Activated T-cell treated with anti-CD3 and anti-CD28 coated beads, Interleukin-2, amount 50 U/mL, for 72 hours (primary cell): Measurements from ENCODE around the gene GRID1. TPM values are rescaled to one million over a fixed set of nuclear protein-coding genes. Genes with fewer than 3 reads are reported as not detected.

ENCODE experiments used
- ATAC-seq, 2 donors: fragments of 150-1000 bp; cut with Tn5 transposase; replicated peaks in 1 of 2; 2 replicates each; pipeline ENCODE4 v1.10.0; 2021; ENCODE audit warnings: moderate library complexity in 2 of 2, mild to moderate bottlenecking in 1 of 2
- DNase-seq, 2 donors: peaks; one replicate each; pipeline ENCODE4 v3.0.0; 2021 to 2022; ENCODE audit warnings: mixed read lengths in 1 of 2
- H3K27ac Mint-ChIP-seq: one replicate; pipeline ENCODE4 v1.8.0; 2022; ENCODE audit warnings: mild to moderate bottlenecking, moderate library complexity, mixed read lengths
- H3K27me3 Mint-ChIP-seq: one replicate; pipeline ENCODE4 v1.8.0; 2022; ENCODE audit warnings: low read depth, mixed read lengths
- H3K36me3 Mint-ChIP-seq, 2 donors: one replicate each; pipeline ENCODE4 v1.8.0; 2022; ENCODE audit warnings: mixed read lengths in 2 of 2, mild to moderate bottlenecking in 1 of 2; ENCODE audit not compliant: insufficient read depth in 2 of 2
- H3K4me1 Mint-ChIP-seq: one replicate; pipeline ENCODE4 v1.8.0; 2022; ENCODE audit warnings: low read depth, mixed read lengths
- H3K4me3 Mint-ChIP-seq, 2 donors: one replicate each; pipeline ENCODE4 v1.8.0; 2022; ENCODE audit warnings: mild to moderate bottlenecking in 2 of 2, mixed read lengths in 2 of 2, moderate library complexity in 2 of 2
- H3K9me3 Mint-ChIP-seq, 2 donors: one replicate each; pipeline ENCODE4 v1.8.0; 2022; ENCODE audit warnings: mixed read lengths in 2 of 2
- total RNA-seq, 2 donors: library from RNA; stranded (reverse); gene quantifications; one replicate each; pipeline ENCODE4 v1.2.3, GENCODE V29; 2022

The GRID1 gene
- total RNA-seq, 2 donors from 2014 or later, result not detected

DNA sequence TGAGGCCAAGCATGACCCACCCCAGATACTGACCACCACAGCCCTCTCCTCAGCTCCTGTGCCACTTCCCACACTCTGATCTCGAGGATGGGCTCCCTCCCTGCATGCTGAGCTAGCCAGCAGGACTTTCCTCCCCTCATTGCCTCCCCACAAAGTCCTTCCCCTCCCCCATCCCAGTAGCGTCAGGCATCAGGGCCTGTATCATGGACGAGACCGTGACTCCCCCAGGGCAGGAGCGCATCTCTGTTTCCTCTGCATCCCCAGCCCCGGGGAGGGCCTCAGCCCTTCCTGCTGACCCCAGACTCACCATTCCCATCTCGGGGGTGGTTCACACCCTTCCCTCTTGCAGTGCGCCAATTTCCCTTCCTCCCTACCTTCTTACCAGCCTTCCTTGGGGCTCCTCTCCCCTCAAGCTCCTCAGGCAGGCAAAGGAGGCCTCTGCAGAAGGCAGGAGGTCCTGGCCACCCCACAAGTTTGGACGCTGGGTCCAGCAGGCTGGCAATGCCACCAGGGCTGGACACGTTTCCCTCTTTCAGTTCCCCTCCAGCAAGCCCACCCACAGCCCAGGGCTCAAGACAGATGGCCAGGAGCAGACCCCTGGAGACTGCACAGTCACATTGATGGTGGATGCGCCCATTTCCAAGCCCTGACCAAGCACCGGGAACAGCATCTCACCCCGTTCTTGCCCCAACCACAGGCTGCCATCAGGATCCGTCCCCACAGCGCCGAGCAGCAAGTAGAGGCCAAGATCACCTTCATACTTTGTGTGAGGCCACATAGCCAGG lies 36.5 kb downstream of the GRID1 start:
- no peak for ATAC-seq
- H3K36me3 Mint-ChIP-seq, result no peaks in the 10 kb centered on the region

DNA sequence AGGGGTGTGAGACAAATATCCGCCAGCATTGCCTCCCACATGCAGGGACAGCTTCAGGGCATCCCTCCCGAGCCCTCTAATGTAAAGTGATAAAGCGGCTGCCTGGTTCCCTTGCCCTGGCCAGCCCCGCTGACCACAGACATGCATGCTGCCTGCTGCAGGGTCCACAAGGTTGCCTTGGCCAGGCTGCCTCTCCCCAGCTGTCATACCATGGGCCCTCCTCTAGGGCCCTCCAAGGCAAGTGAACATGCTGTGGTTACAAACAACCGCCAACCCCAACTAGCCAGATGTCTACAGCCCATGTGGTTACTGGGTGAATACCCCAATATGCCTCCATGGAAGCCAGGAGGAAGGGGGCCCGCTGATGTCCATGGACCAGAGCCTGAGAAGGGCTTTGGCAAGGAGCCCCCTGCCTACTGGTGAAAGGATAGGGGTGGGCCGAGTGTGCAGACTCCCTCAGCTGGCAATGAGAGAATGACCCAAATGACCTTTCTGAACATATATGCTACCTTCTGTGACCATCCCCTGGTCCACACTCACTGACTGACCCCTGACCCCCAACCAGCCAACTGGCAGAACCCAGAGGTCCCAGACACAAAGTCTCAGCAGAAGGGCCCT lies 37.4 kb downstream of the GRID1 start:
- Mint-ChIP-seq H3K4me1 (no peaks in the 10 kb centered on the region), H3K27ac (no peak overlapping the region), H3K9me3 (no peaks in the 10 kb centered on the region), H3K27me3 (peaks cover 11% of the 10 kb centered on the region), H3K36me3 (no peaks in the 10 kb centered on the region), H3K4me3 (no peak overlapping the region)
- DNase-seq (no peak), ATAC-seq (no peak)

More for the DNA sequence above, 36.5 kb downstream of the GRID1 start:
- H3K27me3 Mint-ChIP-seq, result peaks cover 11% of the 10 kb centered on the region
- no peaks in the 10 kb centered on the region for H3K9me3 Mint-ChIP-seq
- no peak overlapping the region for H3K4me3 Mint-ChIP-seq
- no peaks in the 10 kb centered on the region for H3K4me1 Mint-ChIP-seq
- DNase-seq, result no peak
- H3K27ac Mint-ChIP-seq, result no peak overlapping the region

DNA sequence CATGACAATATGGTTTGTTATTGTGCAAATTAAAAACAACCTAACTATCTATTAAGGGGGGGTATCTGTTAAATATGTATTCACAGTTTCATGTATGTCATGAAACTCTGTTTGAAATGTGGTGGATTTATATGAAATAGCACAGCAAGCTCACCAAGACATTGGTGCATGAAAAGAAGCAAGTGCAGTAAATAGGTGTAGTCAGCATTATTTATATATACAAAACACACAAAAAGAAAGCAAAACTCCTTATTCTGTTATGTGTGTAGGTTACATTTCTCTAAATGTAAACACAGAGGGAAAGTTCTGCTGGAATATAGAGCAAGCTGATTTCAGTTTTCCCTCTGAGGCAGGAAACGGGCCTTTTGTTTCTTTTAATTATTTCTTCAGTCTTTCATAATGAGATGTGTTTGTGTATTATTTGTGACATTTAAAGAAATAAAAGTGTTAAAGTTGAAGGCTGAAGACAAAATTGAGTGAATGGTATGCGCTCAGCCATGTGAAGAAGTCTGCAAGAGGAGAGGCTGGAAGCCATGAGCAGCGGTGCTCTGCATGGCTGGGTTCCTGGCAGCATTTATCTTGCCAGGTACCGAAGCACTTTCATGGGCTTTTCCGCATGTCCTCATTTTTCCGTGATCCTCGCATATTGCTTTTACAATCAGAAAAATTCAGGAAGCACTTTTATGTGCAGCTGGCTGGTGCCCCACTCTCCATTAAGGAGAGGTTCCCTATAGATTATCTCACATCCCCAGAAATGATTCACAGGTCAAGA lies 38.5 kb downstream of the GRID1 start:
- Mint-ChIP-seq H3K27me3 (peaks cover 8% of the 10 kb centered on the region), H3K9me3 (no peaks in the 10 kb centered on the region), H3K36me3 (no peaks in the 10 kb centered on the region)

DNA sequence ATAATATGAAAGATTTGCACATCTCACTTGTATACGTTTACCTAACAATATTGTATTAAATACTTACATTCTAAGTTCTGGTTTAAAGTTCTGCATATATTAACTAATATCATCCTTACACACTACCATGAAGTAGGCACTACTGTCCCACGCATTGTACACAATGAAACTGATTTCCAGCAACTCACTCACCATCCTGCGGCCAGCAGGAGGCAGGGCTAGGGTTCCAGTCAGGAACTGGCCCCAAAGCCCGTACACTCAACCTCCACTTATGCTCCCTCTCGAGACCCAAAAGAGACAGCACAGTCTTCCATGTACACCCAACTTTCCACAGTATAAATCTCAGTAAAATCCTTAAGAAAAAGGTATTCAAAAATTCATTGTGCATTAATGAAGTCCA lies 41.4 kb downstream of the GRID1 start:
- ATAC-seq, result no peak
- Mint-ChIP-seq H3K4me3 (no peak overlapping the region), H3K27ac (no peak overlapping the region)

More for the DNA sequence above, 38.5 kb downstream of the GRID1 start:
- no peaks in the 10 kb centered on the region for H3K4me1 Mint-ChIP-seq
- ATAC-seq, result no peak
- H3K4me3 Mint-ChIP-seq, result no peak overlapping the region
- H3K27ac Mint-ChIP-seq, result no peak overlapping the region
- no peak for DNase-seq

DNA sequence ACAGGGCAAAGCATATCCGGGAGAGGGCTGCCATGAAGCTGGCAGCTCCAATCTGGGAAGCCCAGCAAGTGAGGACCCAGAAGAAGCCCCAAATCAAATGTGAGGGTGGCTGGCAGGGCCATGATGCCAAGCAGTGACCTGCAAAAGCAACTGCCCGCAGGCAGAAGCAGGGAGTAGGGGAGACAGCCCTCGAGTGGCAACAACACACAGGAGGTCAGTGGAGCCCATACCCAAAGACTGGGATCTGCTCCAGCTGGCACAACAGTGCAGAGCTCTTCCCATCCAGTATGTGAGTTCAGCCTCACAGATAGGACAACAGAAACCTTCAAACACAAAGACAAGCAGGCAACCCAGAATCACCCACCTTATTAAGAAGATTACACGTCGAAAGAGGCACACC lies 45.0 kb downstream of the GRID1 start:
- peaks cover 5% of the 10 kb centered on the region for H3K27me3 Mint-ChIP-seq
- no peak overlapping the region for H3K27ac Mint-ChIP-seq
- H3K4me1 Mint-ChIP-seq, result no peaks in the 10 kb centered on the region
- no peaks in the 10 kb centered on the region for H3K36me3 Mint-ChIP-seq
- ATAC-seq (no peak), DNase-seq (no peak)
- H3K9me3 Mint-ChIP-seq, result no peaks in the 10 kb centered on the region
- no peak overlapping the region for H3K4me3 Mint-ChIP-seq

More for the DNA sequence above, 41.4 kb downstream of the GRID1 start:
- Mint-ChIP-seq H3K4me1 (no peaks in the 10 kb centered on the region), H3K9me3 (no peaks in the 10 kb centered on the region), H3K27me3 (peaks cover 5% of the 10 kb centered on the region), H3K36me3 (no peaks in the 10 kb centered on the region)
- no peak for DNase-seq

DNA sequence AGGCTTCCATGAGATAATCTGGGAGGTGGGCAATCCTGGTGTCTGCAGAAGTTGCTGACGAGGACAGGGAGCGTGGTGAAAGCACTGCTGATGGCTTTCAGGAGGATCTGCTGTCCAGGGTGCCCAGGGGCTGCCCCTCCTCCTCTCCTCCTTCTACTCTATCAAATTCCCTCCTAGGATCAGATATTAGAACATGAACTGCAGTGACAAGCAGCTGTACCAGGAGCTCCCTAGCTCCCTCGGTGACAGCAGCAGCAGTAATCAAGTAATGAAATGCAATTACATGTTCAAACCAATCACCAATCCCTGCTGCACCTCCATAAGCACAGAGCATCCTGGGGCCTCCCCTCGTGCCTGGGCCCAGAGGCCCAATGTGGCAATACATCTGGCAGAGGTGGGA lies 46.9 kb downstream of the GRID1 start:
- H3K4me3 Mint-ChIP-seq, result no peak overlapping the region
- H3K9me3 Mint-ChIP-seq, result no peaks in the 10 kb centered on the region
- no peak for ATAC-seq
- no peaks in the 10 kb centered on the region for H3K4me1 Mint-ChIP-seq
- H3K36me3 Mint-ChIP-seq, result no peaks in the 10 kb centered on the region
- DNase-seq, result no peak
- no peaks in the 10 kb centered on the region for H3K27me3 Mint-ChIP-seq
- H3K27ac Mint-ChIP-seq, result no peak overlapping the region

DNA sequence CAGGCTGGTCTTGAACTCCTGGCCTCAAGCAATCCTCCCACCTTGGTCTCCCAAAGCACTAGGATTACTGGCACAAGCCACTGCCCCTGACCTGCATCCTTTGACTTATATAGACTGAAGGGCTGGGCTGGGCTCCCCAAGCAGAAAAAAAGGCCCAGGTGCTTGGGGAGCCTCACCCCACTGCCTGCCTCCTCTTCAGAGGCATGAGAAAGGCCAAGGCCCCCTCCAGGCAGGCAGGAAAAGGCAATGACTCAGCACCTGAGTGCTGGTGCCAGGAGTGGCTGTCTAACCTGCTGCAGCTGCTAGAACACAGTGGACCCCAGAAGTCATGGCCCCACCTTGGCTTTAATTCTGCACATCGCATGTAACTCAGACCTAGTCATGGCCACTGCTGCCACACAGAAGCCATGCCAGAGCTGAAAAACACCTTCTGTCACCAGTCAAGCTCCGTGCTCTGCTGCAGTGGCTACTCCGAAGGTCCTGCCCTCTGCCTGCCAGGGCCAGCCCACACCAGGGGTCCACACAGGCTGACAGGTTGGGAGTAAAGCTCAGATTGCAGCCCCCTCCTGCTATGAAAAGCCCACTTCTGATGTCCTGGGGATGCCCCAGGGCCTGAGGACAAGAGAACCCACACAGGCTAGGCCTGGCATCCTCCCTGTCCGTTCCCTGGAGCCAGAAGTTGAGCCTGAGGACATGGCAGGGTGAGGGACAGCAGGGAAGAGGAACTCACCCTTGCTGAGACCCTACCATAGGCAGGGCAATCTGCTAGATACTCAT lies 48.5 kb downstream of the GRID1 start:
- H3K4me3 Mint-ChIP-seq, result no peak overlapping the region
- no peaks in the 10 kb centered on the region for H3K36me3 Mint-ChIP-seq
- DNase-seq (no peak), ATAC-seq (no peak)
- H3K27me3 Mint-ChIP-seq, result no peaks in the 10 kb centered on the region
- H3K9me3 Mint-ChIP-seq, result no peaks in the 10 kb centered on the region
- no peak overlapping the region for H3K27ac Mint-ChIP-seq
- H3K4me1 Mint-ChIP-seq, result no peaks in the 10 kb centered on the region

DNA sequence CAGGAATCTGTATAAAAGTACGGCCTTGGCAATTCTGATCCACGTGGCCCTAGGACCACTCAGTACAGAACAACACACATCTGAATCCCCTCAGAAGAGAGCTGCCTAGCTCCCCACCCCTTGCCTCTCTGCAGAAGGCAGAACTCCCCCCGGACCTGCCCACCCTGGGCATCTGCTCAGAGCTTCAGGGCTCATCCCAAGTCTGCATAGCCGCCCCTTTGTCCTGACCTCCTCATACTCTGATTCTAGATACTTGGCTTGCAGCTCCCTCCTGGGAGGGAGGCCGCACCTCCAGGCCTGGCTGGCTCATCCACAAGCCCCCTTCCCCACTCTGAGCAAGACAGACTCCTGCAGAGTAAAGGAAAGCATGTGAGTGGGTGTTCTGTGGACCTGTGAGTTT lies 49.6 kb downstream of the GRID1 start:
- peaks cover 8% of the 10 kb centered on the region for H3K27me3 Mint-ChIP-seq
- H3K27ac Mint-ChIP-seq, result no peak overlapping the region
- no peaks in the 10 kb centered on the region for H3K36me3 Mint-ChIP-seq
- H3K4me3 Mint-ChIP-seq, result no peak overlapping the region
- H3K9me3 Mint-ChIP-seq, result no peaks in the 10 kb centered on the region
- ATAC-seq (no peak), DNase-seq (no peak)
- H3K4me1 Mint-ChIP-seq, result no peaks in the 10 kb centered on the region

DNA sequence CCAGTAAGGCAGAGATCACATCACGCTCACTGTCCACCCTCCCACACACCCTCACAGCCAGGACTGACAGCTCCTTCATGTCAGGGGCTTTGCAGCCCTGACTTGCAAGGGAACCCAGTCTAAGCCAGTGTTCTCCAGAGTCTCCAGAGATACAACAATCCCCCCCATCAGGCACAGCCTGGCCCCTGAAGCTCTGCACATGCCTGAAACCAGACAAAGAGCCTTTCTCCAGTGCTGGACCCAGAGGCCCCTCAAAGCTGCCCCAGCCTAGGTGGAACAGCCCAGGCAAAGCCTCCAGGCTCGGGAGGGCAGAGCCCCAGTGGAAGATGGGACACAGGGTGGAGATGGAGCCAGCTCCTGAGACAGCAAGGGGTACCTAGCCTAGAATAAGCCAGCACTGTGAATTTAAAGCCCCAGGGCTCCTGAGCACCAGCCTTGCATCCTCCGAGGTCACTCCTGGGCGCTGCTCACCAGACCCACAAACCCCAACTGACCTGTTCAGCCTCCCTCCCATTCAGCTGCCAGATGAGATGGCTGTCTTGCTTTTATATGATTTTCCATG lies 50.2 kb downstream of the GRID1 start:
- peaks cover 8% of the 10 kb centered on the region for H3K27me3 Mint-ChIP-seq
- H3K4me3 Mint-ChIP-seq, result no peak overlapping the region
- no peaks in the 10 kb centered on the region for H3K9me3 Mint-ChIP-seq
- DNase-seq (no peak), ATAC-seq (no peak)
- H3K36me3 Mint-ChIP-seq, result no peaks in the 10 kb centered on the region
- no peak overlapping the region for H3K27ac Mint-ChIP-seq
- no peaks in the 10 kb centered on the region for H3K4me1 Mint-ChIP-seq

DNA sequence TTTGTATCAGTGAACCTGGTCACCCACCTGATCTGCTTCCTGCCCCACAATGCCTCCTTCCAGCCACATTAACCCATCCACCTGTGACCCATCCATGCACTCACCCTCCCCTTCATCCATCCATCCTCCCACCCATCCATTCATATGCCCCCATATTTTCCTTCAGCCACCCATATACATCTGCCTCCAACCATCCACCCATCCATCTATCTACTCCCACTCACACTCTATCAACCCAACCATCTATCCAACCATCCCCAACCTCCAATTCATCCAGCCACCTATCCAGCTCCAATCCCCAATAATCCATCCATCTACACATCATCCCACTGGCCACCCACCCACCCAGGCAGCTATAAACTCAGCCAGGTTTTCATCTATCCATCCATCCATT lies 51.0 kb downstream of the GRID1 start:
- DNase-seq (no peak), ATAC-seq (no peak)
- Mint-ChIP-seq H3K4me1 (no peaks in the 10 kb centered on the region), H3K36me3 (no peaks in the 10 kb centered on the region), H3K27ac (no peak overlapping the region), H3K27me3 (peaks cover 8% of the 10 kb centered on the region), H3K4me3 (no peak overlapping the region), H3K9me3 (no peaks in the 10 kb centered on the region)

DNA sequence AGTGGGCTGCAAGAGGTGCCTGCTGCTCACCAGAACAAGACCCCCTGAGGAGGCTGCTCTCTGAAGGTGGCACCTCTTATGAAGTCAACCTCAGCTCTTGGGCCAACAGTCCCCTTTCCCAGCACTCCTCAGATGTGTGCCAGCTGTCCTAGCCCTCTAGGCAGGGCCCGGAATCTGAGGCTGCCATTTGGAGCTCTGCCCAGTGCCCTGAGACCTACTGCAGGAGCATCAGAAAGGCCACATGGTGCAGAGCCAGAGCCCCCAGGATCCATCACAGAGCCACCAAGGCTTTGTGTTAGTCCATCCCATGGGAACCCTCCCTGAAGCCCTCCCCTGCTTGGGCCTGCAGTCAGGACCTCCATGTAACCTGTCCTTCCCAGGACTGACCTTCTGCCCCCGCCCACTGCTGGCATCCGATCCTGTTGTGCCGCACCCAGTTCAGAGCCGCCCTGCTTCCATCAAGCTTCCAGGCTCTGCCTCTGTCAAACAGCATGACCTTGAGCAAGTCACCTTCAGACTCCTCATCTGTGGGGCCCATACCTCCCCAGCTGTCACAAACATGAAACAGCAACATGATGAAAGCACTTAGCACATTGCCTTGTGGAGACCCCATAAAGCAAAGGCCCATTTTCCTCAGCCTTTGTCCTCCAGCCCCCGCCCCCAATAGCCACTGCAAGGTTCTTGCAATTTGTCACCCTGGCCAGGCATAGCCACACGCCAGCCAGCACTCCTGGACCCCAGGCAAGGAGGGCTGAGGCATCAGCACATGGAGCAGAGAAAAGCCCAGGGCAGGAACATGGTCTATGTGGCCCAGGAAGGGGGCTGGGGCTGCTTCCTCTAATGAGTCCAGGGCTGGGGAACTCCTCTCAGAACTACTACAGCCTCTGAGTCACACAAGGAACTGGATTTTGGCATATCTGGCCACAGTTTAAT lies 51.7 kb downstream of the GRID1 start:
- Mint-ChIP-seq H3K4me3 (no peak overlapping the region), H3K27me3 (peaks cover 8% of the 10 kb centered on the region), H3K4me1 (no peaks in the 10 kb centered on the region), H3K36me3 (no peaks in the 10 kb centered on the region), H3K27ac (no peak overlapping the region), H3K9me3 (no peaks in the 10 kb centered on the region)
- DNase-seq (no peak), ATAC-seq (no peak)

DNA sequence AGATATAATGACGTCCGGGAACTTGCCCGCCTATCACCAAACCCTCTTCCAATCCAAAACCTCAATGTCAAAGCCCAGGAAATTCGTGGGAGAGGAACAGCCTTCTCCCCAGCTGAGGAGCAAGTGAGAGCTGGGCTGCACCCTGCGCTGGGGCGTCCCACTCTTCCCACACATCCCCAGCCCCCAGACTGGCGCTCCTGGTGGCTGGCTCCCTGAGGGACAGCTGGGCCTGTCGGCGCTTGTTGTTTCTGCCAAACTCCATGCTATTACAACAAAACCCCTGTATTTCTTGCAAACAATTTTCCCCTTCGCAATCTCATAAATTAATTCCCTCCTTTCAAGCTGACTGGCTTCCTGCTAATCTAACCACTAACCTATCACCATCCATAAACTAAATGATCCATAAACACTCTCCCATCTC lies 53.0 kb downstream of the GRID1 start:
- Mint-ChIP-seq H3K4me1 (no peaks in the 10 kb centered on the region), H3K9me3 (no peaks in the 10 kb centered on the region), H3K27me3 (peaks cover 8% of the 10 kb centered on the region), H3K36me3 (no peaks in the 10 kb centered on the region), H3K27ac (no peak overlapping the region), H3K4me3 (no peak overlapping the region)
- DNase-seq (no peak), ATAC-seq (no peak)
